ENCODE measurements around the gene PCGF5.

GRCh38 chr10:91249700-91250099, 29.2 kb downstream of the PCGF5 start:
- no peak for TF ChIP-seq POLR2A (IDR thresholded peaks at IDR 0.05; ENCODE audit: low read length)
- TF ChIP-seq GATA1 (IDR thresholded peaks at IDR 0.05; ENCODE audit: low read depth, low read length): no peak
